CD4-positive, alpha-beta memory T cell (primary cell): ENCODE measurements around the gene MUC6. TPM values are rescaled to one million over a fixed set of nuclear protein-coding genes. Genes with fewer than 3 reads are reported as not detected.

Source experiments
- CTCF ChIA-PET: fragments of 350-600 bp; sonication (Branson Sonifier 250); formaldehyde crosslinking; loops from one replicate; lab custom pipeline; 2021; ENCODE audit warnings: inconsistent platforms; ENCODE audit not compliant: partially characterized antibody; lab: Charles Lee
- POLR2A ChIA-PET: fragments of 350-600 bp; sonication (Branson Sonifier 250); formaldehyde crosslinking; loops from one replicate; lab custom pipeline; 2021; ENCODE audit not compliant: partially characterized antibody; lab: Charles Lee
- DNase-seq, 5 donors: peaks; one replicate each; pipeline versions ENCODE4 v3.0.0 to v3.0.0-alpha.2; 2020 to 2022; ENCODE audit warnings: mixed read lengths in 1 of 5
- H3K27ac ChIP-seq: one replicate; pipeline ENCODE4 v1.7.0; 2013; ENCODE audit warnings: low read depth, low read length
- H3K27me3 ChIP-seq: 2 replicates; pipeline ENCODE4 v1.7.0; 2013; ENCODE audit warnings: mild to moderate bottlenecking, low read length, moderate library complexity; ENCODE audit not compliant: insufficient read depth
- H3K36me3 ChIP-seq: 2 replicates; pipeline ENCODE4 v1.7.0; 2013; ENCODE audit warnings: mild to moderate bottlenecking, low read length, moderate library complexity; ENCODE audit not compliant: insufficient read depth
- H3K4me1 ChIP-seq: 2 replicates; pipeline ENCODE4 v1.7.0; 2013; ENCODE audit warnings: mild to moderate bottlenecking, low read length, moderate library complexity; ENCODE audit not compliant: insufficient read depth
- H3K4me3 ChIP-seq, 2 donors: one replicate each; pipeline ENCODE4 v1.7.0; 2013; ENCODE audit warnings: low read length in 2 of 2, mild to moderate bottlenecking in 1 of 2
- H3K9me3 ChIP-seq, 2 donors: one replicate each; pipeline ENCODE4 v1.7.0; 2013; ENCODE audit warnings: low read length in 2 of 2, control low read depth in 1 of 2; ENCODE audit not compliant: control insufficient read depth in 1 of 2
- H3K27ac Mint-ChIP-seq, 7 donors: one replicate each; pipeline ENCODE4 v1.8.0; 2020 to 2021; ENCODE audit warnings: mixed read lengths in 7 of 7, mild to moderate bottlenecking in 6 of 7, inconsistent platforms in 3 of 7, moderate library complexity in 3 of 7
- H3K27me3 Mint-ChIP-seq, 2 donors: one replicate each; pipeline ENCODE4 v1.8.0; 2020 to 2021; ENCODE audit warnings: mixed read lengths in 2 of 2
- H3K36me3 Mint-ChIP-seq, 2 donors: one replicate each; pipeline ENCODE4 v1.8.0; 2020 to 2021; ENCODE audit warnings: mixed read lengths in 2 of 2, inconsistent platforms in 1 of 2, mild to moderate bottlenecking in 1 of 2
- H3K4me1 Mint-ChIP-seq, 4 donors: one replicate each; pipeline ENCODE4 v1.8.0; 2020 to 2021; ENCODE audit warnings: mixed read lengths in 4 of 4, mild to moderate bottlenecking in 1 of 4
- H3K4me3 Mint-ChIP-seq, 8 donors: one replicate each; pipeline ENCODE4 v1.8.0; 2020 to 2021; ENCODE audit warnings: mixed read lengths in 8 of 8, mild to moderate bottlenecking in 7 of 8, moderate library complexity in 6 of 8, inconsistent platforms in 3 of 8
- H3K9me3 Mint-ChIP-seq, 8 donors: one replicate each; pipeline ENCODE4 v1.8.0; 2020 to 2021; ENCODE audit warnings: mixed read lengths in 8 of 8, mild to moderate bottlenecking in 5 of 8, inconsistent platforms in 3 of 8, moderate library complexity in 1 of 8
- intact Hi-C: fragments of 100-400 bp; cut with micrococcal nuclease; formaldehyde crosslinking; loops from one replicate; pipeline ENCODE4 v1.15.1; 2023
- polyA plus RNA-seq, 2 donors: library from polyadenylated mRNA; unstranded; fragments of 300-500 nt; fragmentation: Illumina TruSeq; gene quantifications; one replicate each; pipeline ENCODE4 v1.2.3, GENCODE V29; 2021
- total RNA-seq, 2 experiments: library from RNA; stranded (reverse); gene quantifications; one replicate each; pipeline ENCODE4 v1.2.3, GENCODE V29; 2021

The MUC6 gene
- total and polyA plus RNA-seq, 4 experiments from 2014 or later, result 0.13 TPM; not detected in 3

DNA sequence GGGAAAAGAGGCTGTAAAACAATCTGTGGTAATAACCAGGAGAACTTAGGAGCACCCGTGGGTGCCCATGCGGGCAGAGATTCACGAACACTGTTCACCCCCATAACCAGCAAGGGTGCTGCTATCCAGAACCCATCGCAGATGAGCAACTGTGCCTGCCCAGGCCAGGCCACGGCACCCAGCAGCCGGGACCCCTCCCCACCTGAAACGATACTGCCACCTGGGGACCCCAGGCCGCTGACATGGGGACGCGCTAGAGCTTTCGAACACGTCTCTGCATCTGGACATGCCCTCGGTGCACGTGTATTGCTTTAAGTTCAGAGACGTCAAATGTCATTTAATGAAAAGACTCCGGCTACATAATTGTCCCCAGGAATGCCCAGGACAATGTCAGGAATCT lies 23.9 kb upstream of the MUC6 start:
- H3K4me1 Mint-ChIP-seq, result peaks cover 0 to 11% (median 6%) of the 10 kb centered on the region in 4 donors
- no peaks in the 10 kb centered on the region for H3K36me3 Mint-ChIP-seq
- DNase-seq, result no peak
- no peak overlapping the region for H3K27ac ChIP-seq
- peaks cover 0 to 7% (median 0%) of the 10 kb centered on the region in 8 donors for H3K9me3 Mint-ChIP-seq
- intact Hi-C loops, result no loop called here
- H3K27me3 Mint-ChIP-seq, result peaks cover 4 to 13% of the 10 kb centered on the region in 2 donors
- ChIA-PET CTCF (no interaction called here), POLR2A (no interaction called here)
- H3K36me3 ChIP-seq, result no peaks in the 10 kb centered on the region
- peaks cover 3% of the 10 kb centered on the region for H3K27me3 ChIP-seq
- H3K4me1 ChIP-seq, result no peaks in the 10 kb centered on the region
- H3K9me3 ChIP-seq, result no peaks in the 10 kb centered on the region
- no peak overlapping the region for H3K27ac Mint-ChIP-seq
- no peak overlapping the region for H3K4me3 ChIP-seq
- no peak overlapping the region for H3K4me3 Mint-ChIP-seq

DNA sequence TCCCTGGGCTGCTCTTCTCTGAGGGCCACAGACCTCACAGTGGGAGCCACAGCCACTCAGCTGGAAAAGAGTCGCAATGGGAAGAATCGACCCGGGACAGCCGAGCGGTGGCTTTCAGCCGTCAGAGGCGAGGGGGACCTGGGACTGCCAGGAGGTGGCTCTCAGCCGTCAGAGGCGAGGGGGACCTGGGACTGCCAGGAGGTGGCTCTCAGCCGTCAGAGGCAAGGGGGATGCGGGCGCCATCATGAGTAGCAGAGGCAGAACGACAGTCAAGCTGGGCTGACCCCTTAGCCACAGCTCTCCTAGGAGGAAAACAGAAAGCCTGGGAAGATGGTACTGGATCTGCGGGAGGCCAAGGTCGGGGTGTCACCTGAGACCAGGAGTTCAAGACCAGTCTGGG lies 23.2 kb upstream of the MUC6 start:
- H3K36me3 Mint-ChIP-seq, result no peaks in the 10 kb centered on the region
- Histone ChIP-seq H3K4me1 (no peaks in the 10 kb centered on the region), H3K36me3 (no peaks in the 10 kb centered on the region), H3K4me3 (no peak overlapping the region), H3K27ac (no peak overlapping the region), H3K9me3 (no peaks in the 10 kb centered on the region), H3K27me3 (peaks cover 3% of the 10 kb centered on the region)
- ChIA-PET CTCF (no interaction called here), POLR2A (no interaction called here)
- no peak overlapping the region for H3K4me3 Mint-ChIP-seq
- H3K4me1 Mint-ChIP-seq, result peaks cover 0 to 11% (median 6%) of the 10 kb centered on the region in 4 donors
- H3K27ac Mint-ChIP-seq, result peak overlapping the region in 1 of 7 donors; percentile 13
- H3K27me3 Mint-ChIP-seq, result peaks cover 4 to 13% of the 10 kb centered on the region in 2 donors
- intact Hi-C loops, result no loop called here
- no peak for DNase-seq
- H3K9me3 Mint-ChIP-seq, result peaks cover 0 to 7% (median 0%) of the 10 kb centered on the region in 8 donors

DNA sequence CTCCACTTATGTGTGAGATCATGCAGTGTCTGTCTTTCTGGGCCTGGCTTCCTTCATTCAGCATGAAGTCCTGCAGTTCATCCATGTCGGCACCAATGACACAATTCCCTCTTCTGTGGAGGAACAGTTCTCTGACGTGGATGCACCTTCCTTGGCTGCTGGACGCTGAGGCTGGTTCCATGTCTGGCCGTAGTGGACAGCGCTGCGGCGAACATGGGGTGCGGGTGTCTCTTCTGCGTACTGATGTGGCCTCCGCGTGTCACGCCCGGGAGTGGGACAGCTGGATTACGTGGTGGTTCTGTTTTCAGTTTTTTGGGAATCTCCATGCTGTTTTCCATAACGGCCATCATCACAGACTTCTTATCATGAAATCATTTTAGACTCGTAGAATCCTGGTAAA lies 21.3 kb upstream of the MUC6 start:
- CTCF ChIA-PET, result no interaction called here

DNA sequence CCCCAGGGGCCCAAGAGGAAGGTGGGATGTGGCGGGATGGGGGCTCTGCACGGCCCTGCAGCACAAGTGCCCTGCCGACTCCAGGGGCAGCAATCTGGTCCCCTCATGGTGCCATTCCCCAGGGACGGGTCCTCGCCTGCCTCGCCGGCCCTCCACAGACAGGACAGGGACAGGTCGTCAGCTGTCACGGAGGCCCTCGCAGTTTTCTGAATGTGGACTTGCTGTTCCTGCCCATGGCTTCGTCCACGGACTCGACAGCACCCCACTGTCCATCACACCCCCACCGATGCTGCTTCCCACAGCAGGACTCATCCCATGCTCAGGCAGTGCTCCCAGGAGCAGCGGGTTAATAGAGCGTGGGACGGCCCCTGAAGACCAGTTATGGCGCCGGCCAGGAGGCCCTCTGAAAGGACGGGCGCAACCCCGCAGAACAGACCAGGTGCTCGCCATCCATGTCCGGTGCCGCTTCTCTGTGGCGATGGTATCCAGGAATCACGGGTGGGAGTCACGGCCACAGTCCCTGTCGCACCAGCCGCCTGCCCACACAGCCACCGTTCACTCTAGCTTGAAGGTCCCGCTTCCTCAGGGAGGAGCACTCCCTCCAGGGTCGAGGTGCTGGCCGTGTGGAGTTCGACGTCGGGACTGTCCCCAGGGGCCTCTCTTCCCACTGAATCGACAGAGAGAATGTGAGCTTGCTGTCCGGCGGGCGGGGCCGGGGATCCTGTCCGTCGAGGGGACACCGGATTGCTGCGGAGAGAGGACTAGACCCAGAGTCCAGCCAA lies 19.7 kb upstream of the MUC6 start:
- peaks cover 0 to 14% of the 10 kb centered on the region in 2 donors for H3K27me3 Mint-ChIP-seq
- Histone ChIP-seq H3K4me3 (no peak overlapping the region), H3K4me1 (no peaks in the 10 kb centered on the region), H3K36me3 (no peaks in the 10 kb centered on the region), H3K27me3 (no peaks in the 10 kb centered on the region), H3K27ac (no peak overlapping the region), H3K9me3 (no peaks in the 10 kb centered on the region)
- no peak overlapping the region for H3K27ac Mint-ChIP-seq
- no peaks in the 10 kb centered on the region for H3K36me3 Mint-ChIP-seq
- intact Hi-C loops, result no loop called here
- H3K4me1 Mint-ChIP-seq, result no peaks in the 10 kb centered on the region
- no peak for DNase-seq
- ChIA-PET POLR2A (no interaction called here), CTCF (no interaction called here)
- no peaks in the 10 kb centered on the region for H3K9me3 Mint-ChIP-seq
- H3K4me3 Mint-ChIP-seq, result no peak overlapping the region

More for the DNA sequence above, 21.3 kb upstream of the MUC6 start:
- H3K36me3 ChIP-seq, result no peaks in the 10 kb centered on the region
- no peaks in the 10 kb centered on the region for H3K9me3 ChIP-seq
- DNase-seq, result no peak
- Mint-ChIP-seq H3K9me3 (peaks cover 0 to 7% (median 0%) of the 10 kb centered on the region in 8 donors), H3K36me3 (no peaks in the 10 kb centered on the region), H3K4me3 (no peak overlapping the region), H3K4me1 (peaks cover 0 to 3% (median 2%) of the 10 kb centered on the region in 4 donors), H3K27ac (no peak overlapping the region), H3K27me3 (peaks cover 0 to 13% of the 10 kb centered on the region in 2 donors)
- H3K4me1 ChIP-seq, result no peaks in the 10 kb centered on the region
- POLR2A ChIA-PET, result no interaction called here
- intact Hi-C loops, result no loop called here
- no peak overlapping the region for H3K27ac ChIP-seq
- H3K27me3 ChIP-seq, result peaks cover 3% of the 10 kb centered on the region
- H3K4me3 ChIP-seq, result no peak overlapping the region

DNA sequence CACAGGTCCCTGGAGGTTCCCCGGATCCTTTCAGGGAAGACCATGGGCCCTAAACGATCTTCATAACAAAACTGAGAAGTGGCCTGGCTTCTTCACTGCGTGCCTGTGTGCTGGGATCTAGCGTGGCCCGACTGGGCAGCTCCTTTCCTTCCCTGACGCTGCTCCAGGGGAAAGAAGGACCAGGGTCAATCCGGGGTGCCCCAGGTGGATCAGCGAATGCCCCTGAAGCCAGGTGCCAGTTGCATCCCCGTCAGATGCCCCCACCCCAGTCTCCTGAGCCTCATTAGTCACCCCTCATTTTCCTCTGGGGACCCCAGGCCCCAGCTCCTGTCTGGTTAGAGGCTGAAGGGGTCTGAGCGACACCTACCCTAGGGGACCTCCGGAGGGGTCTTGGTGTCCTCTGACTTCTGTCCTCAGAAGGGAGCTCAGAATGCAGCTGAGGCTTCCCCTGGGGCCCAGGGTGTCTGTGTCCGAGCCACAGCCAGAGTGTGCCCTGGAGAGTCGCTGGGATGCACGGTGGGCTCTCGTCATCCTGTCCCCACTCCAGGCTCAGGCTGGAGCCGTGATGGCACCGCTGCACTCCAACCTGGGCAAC lies 18.7 kb upstream of the MUC6 start:
- intact Hi-C loops, result no loop called here
- Mint-ChIP-seq H3K4me3 (no peak overlapping the region), H3K9me3 (no peaks in the 10 kb centered on the region), H3K4me1 (peaks cover 0 to 3% (median 0%) of the 10 kb centered on the region in 4 donors), H3K27me3 (peaks cover 3 to 18% of the 10 kb centered on the region in 2 donors), H3K36me3 (no peaks in the 10 kb centered on the region), H3K27ac (no peak overlapping the region)
- no peak for DNase-seq
- no peak overlapping the region for H3K27ac ChIP-seq
- no peaks in the 10 kb centered on the region for H3K27me3 ChIP-seq
- H3K36me3 ChIP-seq, result no peaks in the 10 kb centered on the region
- ChIA-PET CTCF (interaction anchor here (1.4 kb wide), 1 partner anchor 207 kb away, joined by 5 read pairs; no protein-coding TSS in a partner anchor), POLR2A (no interaction called here)
- no peak overlapping the region for H3K4me3 ChIP-seq
- no peaks in the 10 kb centered on the region for H3K9me3 ChIP-seq
- H3K4me1 ChIP-seq, result peaks cover 4% of the 10 kb centered on the region

DNA sequence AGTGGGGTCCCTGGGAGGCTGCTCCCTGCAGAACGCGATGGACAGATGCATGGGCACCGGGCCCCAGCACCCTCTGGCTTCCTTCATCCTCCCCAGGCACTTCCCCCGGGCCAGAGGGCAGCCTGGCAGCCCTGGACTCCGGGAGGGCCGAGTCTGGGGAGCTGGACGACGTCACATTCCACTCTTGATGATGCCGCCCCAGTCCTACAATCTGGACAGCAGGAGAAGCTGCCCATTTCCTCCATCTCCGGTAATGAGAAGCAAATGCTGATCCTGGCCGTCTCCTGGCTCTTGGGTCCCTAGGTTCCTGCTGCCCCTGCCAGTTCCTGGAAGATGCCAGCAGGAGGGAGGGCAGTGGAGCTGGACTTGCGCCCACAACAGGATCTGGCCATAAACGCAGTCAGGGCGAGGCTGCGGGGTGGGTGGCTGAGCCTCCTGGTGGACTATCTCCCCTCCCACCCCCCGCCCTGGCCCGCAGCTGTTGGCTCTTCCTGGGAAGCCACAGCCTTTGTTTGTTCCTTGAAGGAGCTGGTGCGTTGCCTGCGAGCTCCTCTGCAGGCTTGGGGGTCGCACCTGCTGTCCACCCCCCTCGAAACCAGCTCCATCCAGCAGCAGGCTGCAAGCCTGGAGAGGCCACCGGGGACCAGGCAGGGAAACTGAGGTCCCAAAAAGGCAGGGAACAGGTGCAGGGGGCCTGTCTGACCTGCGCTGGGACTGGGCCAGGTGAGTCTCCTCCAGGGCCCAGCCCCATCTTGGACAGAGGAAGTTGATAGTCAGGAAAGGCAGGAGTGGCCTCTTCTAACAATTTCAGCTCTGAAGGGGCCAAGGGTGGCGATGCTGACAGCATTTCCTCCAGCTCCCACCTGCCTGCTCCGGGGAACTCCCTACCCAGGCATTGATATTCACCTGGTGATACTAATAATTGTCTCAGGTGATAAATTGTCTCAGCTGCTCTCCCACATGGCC lies 17.9 kb upstream of the MUC6 start:
- POLR2A ChIA-PET, result no interaction called here

More for the DNA sequence above, 17.9 kb upstream of the MUC6 start:
- no peaks in the 10 kb centered on the region for H3K9me3 ChIP-seq
- H3K4me3 ChIP-seq, result no peak overlapping the region
- H3K27me3 ChIP-seq, result no peaks in the 10 kb centered on the region
- intact Hi-C loops, result no loop called here
- CTCF ChIA-PET, result interaction anchor here (1.4 kb wide), 1 partner anchor 206 kb away, joined by 5 read pairs; no protein-coding TSS in a partner anchor
- Mint-ChIP-seq H3K27ac (no peak overlapping the region), H3K9me3 (no peaks in the 10 kb centered on the region), H3K4me1 (peaks cover 0 to 3% (median 0%) of the 10 kb centered on the region in 4 donors), H3K27me3 (peaks cover 3 to 18% of the 10 kb centered on the region in 2 donors), H3K36me3 (no peaks in the 10 kb centered on the region), H3K4me3 (no peak overlapping the region)
- H3K27ac ChIP-seq, result no peak overlapping the region
- H3K4me1 ChIP-seq, result peaks cover 4% of the 10 kb centered on the region
- no peaks in the 10 kb centered on the region for H3K36me3 ChIP-seq
- no peak for DNase-seq
